Breast epithelium (tissue), 3 donors: Measurements from ENCODE around the gene RNF141.

Experiments
- POLR2A ChIP-seq: fragments of 450-650 bp; IDR thresholded peaks from one replicate; pipeline ENCODE4 v1.6.1; 2016; ENCODE audit warnings: antibody characterized with exemption, mild to moderate bottlenecking, moderate library complexity
- POLR2AphosphoS5 ChIP-seq, 3 donors: sonication (generic); formaldehyde crosslinking; IDR thresholded peaks; one replicate each; pipeline ENCODE4 v1.6.1; 2017; ENCODE audit warnings: antibody characterized with exemption in 3 of 3
- TF ChIP-seq, protein P1 (sequence below), 3 donors: fragments of 450-650 bp; IDR thresholded peaks; one replicate each; pipeline ENCODE4 v1.5.1; 2016 to 2017; ENCODE audit warnings: antibody characterized with exemption in 3 of 3, mild to moderate bottlenecking in 3 of 3, moderate library complexity in 3 of 3

DNA sequence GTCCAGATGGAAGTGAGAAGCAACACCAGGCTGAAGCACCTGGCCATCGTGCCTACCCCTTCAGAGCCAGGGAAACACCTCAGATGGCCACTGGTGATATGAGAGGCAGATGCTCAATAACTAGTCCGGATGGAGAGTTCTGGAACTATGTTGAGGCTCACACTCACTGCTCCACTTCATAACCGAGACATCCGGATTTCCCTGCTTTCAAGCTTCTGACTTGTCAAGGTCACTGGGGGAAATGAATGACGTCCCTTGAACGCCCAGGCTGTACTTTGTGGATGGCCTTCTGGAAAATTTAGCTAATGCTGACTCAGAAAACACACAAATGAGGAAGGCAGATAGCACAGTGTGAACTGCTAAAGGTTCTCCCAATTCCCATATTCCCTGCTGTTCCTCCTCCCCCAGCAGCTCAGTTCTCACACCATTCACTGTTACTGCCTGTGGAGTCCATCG, 27.5 kb upstream of the RNF141 start, which contains the start of gene LYVE1:
- TF ChIP-seq, protein P1, sequence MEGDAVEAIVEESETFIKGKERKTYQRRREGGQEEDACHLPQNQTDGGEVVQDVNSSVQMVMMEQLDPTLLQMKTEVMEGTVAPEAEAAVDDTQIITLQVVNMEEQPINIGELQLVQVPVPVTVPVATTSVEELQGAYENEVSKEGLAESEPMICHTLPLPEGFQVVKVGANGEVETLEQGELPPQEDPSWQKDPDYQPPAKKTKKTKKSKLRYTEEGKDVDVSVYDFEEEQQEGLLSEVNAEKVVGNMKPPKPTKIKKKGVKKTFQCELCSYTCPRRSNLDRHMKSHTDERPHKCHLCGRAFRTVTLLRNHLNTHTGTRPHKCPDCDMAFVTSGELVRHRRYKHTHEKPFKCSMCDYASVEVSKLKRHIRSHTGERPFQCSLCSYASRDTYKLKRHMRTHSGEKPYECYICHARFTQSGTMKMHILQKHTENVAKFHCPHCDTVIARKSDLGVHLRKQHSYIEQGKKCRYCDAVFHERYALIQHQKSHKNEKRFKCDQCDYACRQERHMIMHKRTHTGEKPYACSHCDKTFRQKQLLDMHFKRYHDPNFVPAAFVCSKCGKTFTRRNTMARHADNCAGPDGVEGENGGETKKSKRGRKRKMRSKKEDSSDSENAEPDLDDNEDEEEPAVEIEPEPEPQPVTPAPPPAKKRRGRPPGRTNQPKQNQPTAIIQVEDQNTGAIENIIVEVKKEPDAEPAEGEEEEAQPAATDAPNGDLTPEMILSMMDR (IDR thresholded peaks at IDR 0.05) = no peak
- TF ChIP-seq POLR2A (no peak), POLR2AphosphoS5 (IDR thresholded peaks at IDR 0.05) (peak in 1 of 3 donors; percentile 31)
